GM21515 (cell line): Measurements from ENCODE around the gene NOVA2.

Experiments
- ATAC-seq: cut with Tn5 transposase; IDR thresholded peaks from one replicate; pipeline ENCODE4 v1.9.1; 2021; ENCODE audit not compliant: unreplicated experiment

Gene NOVA2, protein sequence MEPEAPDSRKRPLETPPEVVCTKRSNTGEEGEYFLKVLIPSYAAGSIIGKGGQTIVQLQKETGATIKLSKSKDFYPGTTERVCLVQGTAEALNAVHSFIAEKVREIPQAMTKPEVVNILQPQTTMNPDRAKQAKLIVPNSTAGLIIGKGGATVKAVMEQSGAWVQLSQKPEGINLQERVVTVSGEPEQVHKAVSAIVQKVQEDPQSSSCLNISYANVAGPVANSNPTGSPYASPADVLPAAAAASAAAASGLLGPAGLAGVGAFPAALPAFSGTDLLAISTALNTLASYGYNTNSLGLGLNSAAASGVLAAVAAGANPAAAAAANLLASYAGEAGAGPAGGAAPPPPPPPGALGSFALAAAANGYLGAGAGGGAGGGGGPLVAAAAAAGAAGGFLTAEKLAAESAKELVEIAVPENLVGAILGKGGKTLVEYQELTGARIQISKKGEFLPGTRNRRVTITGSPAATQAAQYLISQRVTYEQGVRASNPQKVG

DNA sequence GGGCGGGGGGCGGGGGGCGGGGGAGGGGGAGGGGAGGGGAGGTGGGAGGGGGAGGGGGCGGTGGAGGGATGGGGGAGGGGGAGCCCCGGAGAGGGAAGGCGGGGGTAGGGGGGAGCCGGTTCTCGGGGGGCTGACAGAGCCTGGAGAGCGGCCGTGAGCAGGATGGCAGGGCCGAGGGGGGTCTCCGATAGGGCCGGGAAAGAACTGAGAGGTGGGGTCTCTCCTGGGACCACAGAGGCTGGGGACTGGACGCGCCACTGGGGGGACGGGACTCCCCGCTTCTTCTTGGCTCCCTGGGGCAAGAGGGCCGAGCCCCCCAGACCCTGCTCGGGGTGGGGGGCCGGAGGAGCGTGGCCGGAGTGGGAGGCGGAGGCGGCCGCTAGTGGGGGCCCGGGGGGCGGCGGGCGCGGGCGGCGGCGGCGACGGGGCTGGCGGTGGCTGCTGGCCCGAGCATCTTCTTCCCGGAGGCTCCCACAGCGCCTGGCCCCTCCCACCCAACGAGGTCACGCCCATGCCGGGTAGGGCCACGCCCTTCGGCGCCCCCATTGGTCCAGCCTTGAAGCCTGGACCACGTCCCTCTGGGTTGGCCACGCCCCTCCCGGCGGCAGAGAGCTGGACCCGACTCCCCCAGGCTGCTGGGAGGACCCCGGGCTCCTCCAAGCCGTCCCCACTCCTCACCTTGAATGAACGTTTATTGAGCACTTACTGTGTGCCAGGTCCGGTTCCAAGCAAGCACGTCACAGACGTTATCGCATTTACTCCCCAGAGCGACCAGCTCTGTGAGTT is at the start of gene NOVA2:
TSS of gene NOVA2 (minus strand) at position 313 of the 786 bp plus-strand sequence. CDS start 514 bp downstream, outside the sequence.
- ATAC-seq: no peak

DNA sequence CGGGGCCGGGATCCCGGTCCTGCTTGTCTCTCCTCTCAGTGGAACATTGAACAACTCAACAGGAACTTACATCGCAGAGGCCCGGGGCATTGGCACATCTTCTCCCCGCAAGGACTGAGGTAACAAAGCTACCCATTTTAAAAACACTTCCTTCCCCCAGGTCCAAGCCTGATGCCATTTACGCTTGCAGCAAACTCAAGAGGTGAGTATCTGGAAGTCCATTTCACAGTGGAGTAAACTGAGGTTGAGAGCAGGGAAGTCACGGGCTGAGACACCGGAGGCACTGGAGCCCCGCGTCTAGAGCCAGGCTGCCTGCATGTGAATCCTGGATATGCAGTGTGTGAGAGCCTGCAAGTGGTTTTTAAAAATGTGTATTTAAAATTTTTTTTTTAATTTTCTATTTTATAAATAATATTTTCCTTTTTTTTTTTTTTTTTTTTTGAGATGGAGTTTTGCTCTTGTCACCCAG is 49.7 kb upstream of the NOVA2 start:
- ATAC-seq: no peak

DNA sequence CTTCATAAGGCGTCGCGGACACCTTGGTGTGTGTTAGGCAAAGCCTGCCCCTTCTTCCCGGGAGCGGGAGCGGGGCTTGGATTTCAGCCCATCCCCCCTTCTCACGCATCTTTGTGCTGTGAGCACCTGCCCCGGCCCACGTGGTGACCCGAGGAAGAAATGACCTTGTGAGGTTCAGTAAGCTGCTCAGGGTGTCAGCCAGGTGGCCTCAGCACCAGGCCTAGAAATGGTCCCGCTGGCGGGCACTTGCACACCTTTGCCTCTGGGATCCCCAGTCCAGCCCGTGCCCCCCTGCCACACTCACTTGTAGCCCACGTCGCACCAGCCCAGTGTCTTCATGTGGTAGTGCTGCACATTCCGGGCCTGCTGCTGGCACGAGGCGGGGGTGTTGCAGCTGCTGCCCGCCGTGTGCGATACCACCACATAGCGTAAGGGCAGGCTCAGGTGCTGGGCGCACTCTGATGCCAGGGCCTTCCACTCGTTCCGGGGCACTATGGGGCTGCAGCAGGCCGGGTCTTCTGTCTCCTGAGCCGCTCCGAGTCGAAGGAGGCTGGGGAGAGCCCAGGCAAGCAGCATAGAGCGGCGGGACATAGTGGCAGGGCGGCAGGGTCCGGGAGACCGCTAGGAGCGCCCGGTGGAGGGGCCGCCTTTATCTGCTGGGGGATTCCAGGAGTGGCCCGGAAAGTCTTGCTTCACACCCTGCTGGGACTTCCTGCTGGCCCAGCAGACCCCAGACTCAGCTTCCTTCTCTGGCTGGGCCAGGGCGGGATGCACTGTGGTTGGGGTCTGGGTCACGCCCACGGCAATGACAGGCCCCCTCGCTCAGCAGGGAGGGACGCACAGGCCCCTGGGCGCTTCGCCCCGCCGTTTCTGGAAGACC is 49.0 kb upstream of the NOVA2 start, which contains the start of gene PGLYRP1:
TSS of gene PGLYRP1 (minus strand) at position 623 of the 880 bp plus-strand sequence. CDS start at position 591, 32 bp downstream.
- ATAC-seq: no peak

DNA sequence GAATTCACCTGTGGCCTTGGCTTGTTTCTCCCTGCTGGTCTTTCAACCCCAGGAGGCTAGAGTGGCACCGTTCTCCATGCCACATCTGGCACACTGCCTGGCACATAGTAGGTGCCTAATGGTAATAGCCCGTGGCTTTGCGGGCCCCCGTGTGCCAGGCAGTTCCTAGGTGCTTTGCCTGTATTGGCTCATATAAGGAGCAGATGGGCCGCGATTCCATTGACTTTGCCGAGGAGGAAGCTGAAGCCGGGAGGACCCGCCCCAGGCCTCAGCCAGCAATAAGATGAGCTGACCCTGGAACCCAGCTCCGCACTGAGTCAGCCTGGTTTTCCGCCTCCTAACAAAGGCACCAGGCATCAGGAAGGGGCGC is 48.4 kb upstream of the NOVA2 start:
- ATAC-seq: no peak

DNA sequence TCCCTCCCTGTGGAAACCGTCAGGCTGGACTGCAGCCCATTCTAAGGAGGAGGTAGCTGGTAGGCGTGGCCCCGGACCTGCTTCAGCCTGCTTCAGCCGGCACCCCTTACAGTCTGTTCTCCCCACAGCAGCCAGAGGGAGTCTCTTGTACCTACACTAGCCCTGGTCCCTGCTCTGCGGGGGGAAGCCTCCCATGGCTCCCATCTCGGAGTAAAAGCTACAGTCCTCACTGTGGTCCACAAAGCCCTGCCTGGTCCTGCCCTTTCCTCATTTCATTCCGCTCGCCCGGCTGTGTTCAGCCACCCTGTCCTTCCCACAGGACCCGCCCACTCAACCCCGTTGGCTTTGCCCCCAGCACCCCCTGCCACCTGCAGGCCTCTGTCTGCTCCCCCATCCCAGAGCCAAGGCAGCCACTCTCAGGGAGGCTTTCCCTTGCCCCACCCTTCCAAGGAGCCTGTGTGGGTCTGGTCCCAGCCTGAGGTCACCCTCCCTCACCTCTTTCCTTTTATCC is 47.9 kb upstream of the NOVA2 start:
- no peak for ATAC-seq

DNA sequence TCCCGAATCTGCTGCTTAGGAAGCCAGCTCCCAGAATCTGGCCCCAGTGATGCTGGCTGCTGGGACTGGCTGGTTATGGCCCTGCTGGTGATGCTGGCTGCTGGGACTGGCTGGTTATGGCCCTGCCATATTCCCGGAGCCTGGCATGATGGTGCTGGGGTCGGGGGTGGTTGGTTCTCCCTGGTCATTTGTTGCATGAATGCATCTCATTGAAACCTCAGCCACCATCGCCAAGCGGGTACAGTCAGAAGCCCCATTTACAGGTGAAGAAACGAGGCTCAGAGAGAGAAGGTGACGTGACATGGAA is 47.1 kb upstream of the NOVA2 start:
- no peak for ATAC-seq

DNA sequence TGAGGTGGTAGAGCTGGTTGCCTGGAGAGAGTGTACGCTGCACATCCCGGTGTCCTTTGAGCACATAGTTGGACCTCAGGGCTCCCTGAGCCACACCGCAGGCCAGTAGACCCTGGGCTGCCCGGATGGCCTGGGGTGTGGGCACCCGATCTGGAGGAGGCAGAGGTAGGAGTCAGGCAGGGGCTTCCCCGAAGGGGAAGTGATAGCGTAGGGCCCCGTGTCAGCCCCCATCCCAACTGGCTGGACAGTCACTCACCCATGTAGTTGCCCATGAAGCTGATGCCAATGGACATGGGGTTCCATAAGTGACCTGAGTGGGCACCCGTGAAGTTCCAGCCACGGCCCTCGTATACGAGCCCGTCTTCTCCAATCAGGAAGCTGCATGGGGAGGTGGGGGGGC is 45.6 kb upstream of the NOVA2 start:
- ATAC-seq: no peak

DNA sequence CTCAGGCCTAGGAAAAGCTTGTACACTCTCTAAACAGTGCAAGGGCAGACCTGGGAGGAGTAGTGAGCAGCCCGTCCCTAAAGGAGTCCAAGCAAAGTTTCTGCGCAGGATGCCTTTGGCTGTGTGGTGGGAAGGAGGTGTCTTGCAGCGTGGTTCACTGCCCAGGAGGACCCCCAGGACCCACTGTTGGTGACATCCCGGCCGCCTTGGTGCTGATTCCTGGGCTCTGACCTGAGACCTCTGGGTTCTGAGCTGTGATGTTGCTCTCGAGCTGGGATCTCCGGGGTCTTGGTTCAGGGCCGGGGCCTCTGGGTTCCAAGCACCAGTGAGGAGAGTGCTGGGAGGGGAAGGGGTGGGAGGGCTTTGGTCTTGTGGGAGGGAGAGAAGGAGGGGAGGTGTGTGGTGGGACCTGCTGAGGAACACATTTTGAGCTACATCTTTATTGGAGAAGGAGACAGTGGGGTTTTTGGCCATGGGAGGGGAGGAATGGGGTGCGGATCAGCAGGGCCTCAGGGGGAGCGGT is 45.1 kb upstream of the NOVA2 start:
- no peak for ATAC-seq

DNA sequence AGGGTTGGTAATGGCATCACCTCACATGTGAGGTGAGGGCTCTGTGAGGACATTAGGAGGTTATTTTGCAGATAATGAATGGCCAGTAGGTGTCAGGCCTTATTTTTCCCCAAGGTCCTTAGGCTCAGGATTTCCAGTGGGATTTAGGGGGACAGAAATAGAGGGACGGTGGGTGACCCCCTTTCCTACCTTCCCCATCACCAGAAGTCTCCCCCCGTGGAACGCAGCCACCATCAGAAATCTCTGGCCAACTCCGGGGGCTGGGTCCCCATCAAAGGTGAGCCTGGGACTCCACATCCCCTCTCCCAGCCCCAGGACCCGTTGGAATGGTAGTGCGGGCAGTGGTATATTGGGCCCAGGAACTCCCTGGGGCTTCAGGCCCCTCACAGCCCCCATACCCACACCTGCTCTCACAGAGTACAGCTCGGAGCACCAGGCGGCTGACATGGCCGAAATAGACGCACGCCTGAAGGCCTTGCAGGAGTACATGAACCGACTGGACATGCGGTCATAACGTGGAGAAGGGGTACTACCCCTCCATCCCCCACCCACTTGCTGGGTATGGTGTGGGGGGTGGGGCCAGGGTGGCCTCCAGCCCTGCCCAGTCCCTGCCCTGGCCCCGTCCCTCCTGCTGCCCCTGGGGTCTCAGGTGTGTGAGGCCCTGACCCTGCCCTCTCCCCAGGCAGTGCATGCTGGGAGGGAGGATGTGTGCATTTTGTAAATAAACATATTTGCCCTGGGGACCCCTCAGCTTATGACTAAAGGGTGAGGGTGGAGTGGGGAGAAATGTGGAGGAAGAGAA is 44.4 kb upstream of the NOVA2 start:
- ATAC-seq: no peak

DNA sequence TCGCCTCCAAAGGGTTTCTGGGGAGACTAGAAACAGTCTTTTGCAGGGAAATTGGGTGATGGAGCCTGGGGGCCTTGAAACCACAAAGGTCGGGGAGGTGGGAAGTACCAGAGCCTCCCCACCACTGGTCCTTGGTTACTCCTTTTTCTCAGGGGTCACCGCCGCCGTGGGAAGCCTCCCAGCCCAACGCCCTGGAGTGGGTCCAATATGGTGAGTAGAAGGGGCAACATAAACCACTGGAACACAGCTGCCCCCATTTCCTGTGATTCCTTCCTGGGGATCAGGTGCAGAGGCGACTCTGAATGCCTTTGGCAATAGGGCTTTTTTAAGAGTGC is 43.4 kb upstream of the NOVA2 start:
- no peak for ATAC-seq

DNA sequence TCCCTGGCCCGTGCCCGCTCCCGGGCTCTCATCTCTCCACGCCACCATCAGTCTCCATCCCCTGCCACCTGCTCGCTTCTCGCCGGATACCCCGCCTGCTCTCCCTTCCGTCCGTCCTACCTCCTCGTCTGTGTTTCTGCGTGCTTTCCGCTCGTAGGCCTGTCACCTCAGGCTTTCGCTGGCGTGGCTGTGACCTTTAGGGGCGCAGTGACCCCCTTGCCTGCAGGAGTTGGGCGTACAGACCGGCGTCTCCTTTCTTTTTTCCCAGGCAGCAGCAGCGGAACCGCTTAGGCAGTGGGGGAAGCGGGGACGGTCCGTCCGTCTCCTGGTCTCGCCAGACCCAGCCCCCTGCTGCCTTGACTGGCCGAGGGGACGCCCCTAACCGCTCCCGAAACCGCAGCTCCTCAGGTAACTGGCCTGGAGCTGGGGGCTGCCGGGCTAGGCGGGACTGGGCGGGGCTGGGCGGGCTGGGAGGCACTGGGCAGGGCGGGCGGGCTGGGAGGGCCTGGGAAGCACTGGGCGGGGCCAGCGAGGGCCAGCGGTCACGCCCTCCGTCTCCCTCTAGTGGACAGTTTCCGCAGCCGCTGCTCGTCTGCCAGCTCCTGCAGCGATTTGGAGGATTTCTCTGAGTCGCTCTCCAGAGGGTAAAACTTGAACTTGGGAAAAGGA is 42.9 kb upstream of the NOVA2 start:
- ATAC-seq: no peak

DNA sequence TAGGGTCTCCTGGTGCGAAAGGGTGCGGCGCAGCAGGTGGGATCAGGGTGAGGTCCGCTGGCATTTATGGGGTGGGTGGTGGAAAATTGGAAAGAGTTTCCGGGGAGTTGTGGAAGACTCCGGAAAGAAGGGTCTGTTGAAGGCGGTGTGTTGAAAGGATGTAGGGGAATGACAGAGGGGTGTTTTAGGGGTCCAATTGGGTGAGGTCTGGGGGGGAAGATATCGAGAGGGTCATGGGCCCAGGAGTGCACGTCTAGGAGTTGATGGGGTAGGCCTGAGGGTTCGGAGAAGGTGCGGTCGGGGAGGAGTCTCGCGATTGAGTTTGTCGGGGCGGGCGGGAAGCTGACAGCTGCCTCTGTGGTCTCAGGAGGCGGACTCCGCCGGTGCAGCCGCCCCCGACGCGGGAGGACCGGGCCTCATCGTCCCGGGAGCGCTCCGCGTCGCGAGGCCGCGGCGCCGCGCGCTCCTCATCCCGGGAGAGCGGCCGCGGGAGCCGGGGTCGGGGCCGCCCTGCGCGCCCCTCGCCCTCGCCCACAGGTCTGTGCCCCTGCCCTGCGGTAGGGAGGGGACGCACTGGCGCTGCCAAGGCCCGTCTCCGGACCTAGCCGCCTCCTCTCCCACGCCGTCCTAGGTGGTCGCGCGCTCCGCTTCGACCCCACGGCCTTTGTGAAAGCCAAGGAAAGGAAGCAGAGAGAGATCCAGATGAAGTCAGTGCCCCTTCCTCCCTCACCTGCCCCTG is 42.2 kb upstream of the NOVA2 start:
- no peak for ATAC-seq

DNA sequence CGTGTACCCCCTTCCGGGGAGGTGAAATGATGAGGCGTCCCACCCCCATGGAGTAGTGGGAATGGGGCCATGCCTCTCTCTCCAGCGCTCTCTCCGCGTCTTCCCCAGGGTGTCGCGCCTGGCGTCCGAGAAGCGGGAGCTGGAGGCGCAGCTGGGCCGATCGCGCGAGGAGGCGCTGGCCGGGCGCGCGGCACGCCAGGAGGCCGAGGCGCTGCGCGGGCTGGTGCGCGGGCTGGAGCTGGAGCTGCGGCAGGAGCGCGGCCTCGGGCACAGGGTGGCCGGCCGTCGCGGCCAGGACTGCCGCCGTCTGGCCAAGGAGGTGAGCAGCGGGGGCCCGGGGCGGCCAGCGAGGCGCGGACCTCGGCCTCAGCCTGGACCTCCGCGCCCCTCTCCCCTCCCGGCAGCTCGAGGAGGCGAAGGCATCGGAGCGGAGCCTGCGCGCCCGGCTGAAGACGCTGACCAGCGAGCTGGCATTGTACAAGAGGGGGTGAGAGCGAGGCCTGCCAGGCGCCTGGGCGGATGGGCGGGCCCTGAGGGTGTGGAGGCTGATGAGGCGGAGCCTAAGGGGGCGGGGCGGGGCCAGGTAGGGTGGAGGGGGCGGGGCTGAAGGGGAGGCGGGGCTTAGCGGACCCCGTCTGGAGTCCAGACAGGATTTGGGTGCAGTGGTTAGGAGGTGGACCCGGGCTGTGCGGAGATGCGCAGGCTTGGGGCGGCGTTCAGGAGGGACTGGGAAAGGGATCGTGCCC is 41.4 kb upstream of the NOVA2 start:
- no peak for ATAC-seq

DNA sequence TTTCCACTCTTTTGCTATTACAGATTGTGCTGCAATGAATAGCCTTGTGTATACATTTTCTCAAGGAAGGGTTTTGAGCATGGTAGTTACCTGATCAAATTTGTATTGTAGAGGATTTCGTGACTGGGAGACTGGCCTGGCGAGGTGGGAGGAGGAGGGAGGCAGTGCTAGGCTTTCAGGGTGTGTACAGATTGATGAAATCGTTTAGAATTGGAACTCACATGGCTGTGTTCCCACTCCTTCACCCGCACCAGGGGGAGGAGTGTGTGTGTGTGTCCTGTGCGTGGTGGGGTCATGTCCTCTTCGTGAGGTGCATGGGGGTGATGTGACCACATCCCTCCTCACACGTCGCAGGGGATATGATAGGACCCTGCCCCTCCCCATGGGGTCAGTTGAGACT is 40.9 kb upstream of the NOVA2 start:
- ATAC-seq: no peak

DNA sequence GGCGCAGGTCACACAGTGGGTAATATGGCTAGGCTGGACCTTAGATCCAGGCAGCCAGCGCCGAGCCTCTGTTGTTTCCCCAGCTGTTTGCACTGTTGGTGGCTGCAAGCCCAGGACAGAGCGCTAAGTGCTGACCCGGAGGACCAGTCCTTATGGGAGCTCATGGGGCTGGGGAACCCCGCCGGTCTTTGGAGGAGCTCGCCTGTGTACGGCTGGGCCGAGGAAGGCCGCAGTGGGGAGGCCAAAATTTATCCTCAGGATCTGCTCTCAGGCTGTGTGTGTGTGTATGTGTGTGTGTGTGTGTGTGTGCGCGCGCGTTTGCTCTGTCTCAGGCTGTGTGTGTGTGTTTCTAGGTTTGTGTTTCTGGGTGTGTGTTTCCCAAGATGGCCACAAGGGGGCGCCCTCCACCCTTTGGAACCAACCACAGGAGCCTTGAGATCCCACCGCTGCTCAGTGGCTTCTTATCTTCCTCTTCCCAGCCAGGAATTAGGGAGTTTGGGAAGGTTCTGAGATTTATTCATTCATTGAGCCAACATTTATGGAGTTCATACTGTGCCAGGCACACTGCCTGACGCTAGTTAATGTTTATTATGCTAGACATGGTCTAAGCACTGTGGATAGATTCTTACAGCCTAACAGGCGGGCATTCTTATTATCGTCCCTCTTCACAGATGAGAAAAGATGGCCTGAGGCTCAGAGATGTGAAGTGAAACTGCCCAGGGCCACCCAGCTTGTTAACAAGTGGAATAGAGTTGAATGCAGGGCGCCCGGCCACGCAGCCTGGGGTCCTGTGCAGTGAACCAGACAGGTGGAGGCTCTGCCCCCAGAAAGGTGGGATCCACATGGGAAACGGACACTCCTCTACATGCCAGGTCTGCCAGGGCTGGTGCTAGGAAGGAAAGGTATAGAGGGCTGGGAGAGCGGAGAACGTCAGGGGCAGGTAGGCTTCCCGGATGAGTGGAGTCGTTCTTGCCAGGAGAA is 36.2 kb upstream of the NOVA2 start:
- ATAC-seq: no peak

DNA sequence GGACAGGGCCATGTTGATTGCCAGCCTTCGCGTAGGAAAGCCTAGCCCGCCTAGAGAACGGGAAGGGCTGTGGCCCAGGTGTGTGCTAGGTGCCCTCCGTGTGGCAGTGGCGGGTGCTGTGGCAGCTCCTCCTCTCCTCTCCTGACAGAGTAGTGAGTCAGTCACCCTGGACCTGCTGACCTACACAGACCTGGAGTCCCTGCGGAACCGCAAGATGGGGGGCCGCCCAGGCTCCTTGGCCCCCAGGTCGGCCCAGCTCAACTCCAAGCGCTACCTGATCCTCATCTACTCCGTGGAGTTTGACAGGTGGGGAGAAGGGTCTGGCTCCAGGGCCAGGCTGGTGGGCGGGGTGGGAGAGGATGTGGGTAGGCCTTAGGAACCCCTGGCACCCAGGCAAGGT is 32.7 kb upstream of the NOVA2 start:
- ATAC-seq: no peak
